Stimulated activated CD8-positive, alpha-beta memory T cell treated with anti-CD3 and anti-CD28 coated beads, Interleukin-12 subunit alpha, Interleukin-12 subunit beta, amount 100 ng/mL, for 4 hours (primary cell): ENCODE data around the gene KREMEN1.

ENCODE experiments used
- DNase-seq: peaks from one replicate; pipeline ENCODE4 v3.0.0-alpha.2; 2020; ENCODE audit warnings: low read depth

The KREMEN1 gene

GRCh38 chr22:29206372-29207242 is 133.8 kb downstream of the KREMEN1 start:
- no peak for DNase-seq

- DNase-seq: no peak
Measured at GRCh38 chr22:29207243-29207550, 134.4 kb downstream of the KREMEN1 start.

- DNase-seq: no peak
Measured at GRCh38 chr22:29207562-29208501, 135.0 kb downstream of the KREMEN1 start.

- no peak for DNase-seq
Measured at GRCh38 chr22:29208502-29208862, 135.6 kb downstream of the KREMEN1 start.

- DNase-seq: no peak
Measured at GRCh38 chr22:29208879-29209623, 136.2 kb downstream of the KREMEN1 start.

GRCh38 chr22:29209624-29209929 is 136.7 kb downstream of the KREMEN1 start:
- DNase-seq: no peak

- DNase-seq: no peak
Measured at GRCh38 chr22:29211066-29211465, 138.2 kb downstream of the KREMEN1 start.

GRCh38 chr22:29211466-29211865 is 138.6 kb downstream of the KREMEN1 start:
- DNase-seq: no peak

- DNase-seq: no peak
Measured at GRCh38 chr22:29212743-29213142, 139.9 kb downstream of the KREMEN1 start.

GRCh38 chr22:29213493-29213892 is 140.7 kb downstream of the KREMEN1 start:
- DNase-seq: no peak

- DNase-seq: no peak
Measured at GRCh38 chr22:29214232-29214631, 141.4 kb downstream of the KREMEN1 start.

GRCh38 chr22:29215012-29215860 is 142.4 kb downstream of the KREMEN1 start:
- DNase-seq: no peak

GRCh38 chr22:29216011-29216872 is 143.4 kb downstream of the KREMEN1 start:
- no peak for DNase-seq

- no peak for DNase-seq
Measured at GRCh38 chr22:29216873-29217666, 144.2 kb downstream of the KREMEN1 start.
